Epidermal melanocyte (primary cell): ENCODE measurements around the gene CMC1.
"Not testable (repeated sequence)": the region's sequence is repeated elsewhere in the genome, so short reads cannot be mapped to it uniquely, and the experiment has no call there.

ENCODE experiments used
- DNase-seq: peaks from one replicate; pipeline ENCODE4 v3.0.0; 2011; ENCODE audit warnings: low spot score; ENCODE audit not compliant: insufficient read length

The CMC1 gene, protein sequence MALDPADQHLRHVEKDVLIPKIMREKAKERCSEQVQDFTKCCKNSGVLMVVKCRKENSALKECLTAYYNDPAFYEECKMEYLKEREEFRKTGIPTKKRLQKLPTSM

DNA sequence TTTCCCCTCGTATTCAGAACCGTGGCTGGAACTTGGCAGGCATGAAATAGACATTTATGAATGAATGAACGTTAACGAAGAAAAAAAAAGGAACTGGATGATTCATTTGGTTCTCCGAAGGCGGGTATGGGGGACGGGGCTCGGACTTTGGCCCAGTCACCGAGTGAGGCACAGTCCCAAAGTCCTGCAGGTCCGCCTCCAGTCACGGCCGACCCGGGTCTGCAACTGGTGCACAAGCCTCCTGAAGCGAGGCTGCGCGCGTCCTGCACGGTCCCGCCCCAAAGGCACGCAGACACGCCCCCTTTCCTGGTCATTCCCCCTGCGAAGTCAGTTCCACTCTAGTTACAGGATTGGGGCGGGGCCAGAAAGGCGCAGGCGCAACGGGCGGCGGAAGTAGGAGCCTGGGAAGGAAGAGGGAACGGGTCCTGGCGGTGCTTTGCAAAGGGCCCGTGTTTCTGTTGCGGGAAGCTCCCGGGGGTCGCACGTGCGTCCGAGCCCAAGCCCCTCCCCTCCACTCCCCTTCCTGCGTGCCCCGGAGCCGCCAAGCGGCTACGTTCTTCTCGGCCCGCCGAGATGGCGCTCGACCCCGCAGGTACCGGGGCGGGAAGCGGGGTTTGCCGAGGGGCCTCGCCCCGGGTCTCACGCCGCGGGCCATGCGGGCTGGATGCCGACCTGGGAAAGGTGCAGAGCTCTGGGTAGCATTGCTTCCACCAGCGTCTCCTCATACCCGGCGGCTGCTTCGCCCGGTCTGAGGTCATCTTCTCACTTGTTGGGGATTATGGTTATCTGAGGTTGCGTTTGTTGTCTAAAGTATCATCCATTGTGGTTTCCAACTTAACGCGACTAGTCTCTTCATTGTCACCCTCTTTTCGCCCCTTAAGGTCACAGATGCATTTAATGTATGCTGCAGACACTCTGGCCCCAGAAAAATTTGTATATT is at the start of gene CMC1:
Gene CMC1, plus strand, starts transcription at position 399 of the 940 bp plus-strand sequence. Its CDS starts 175 bp downstream, at position 574.
- DNase-seq = peak; percentile 90

DNA sequence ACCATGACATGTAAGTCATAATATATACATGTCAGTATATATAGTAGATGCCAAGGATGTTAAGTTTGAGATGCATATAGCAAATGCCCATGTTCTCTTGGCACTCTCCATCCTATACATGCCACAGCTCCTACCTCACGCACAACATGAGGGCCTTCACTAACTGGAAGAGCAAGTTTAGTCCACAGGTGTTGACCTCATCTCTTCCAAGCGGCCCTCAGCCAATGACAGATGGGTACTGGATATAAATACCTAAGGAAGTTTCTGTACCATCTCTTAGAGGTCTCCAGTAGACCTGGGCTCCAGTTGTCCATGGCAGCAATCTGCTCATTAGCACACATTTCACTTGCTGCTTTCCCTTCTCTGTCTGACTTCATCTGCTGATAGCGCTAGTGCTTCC is 43.3 kb upstream of the CMC1 start:
- no peak for DNase-seq

DNA sequence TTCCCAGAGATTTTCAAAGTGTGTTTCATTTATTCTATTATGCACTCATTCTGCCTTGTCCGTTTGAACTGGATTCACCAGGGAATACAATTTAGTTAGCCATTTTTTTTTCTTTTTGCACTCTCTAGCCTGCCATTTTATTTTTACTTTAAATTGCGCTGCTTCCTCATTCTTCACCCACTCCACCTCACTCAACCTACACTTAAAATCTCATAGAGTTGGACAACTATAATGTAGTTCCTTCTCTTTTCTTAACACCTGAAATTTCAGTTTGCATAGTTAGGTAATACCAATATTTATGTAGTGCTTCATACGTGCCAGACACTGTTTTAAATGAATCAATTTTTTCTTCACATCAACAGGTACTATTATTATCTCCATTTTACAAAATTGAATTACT is 42.4 kb upstream of the CMC1 start:
- no peak for DNase-seq

DNA sequence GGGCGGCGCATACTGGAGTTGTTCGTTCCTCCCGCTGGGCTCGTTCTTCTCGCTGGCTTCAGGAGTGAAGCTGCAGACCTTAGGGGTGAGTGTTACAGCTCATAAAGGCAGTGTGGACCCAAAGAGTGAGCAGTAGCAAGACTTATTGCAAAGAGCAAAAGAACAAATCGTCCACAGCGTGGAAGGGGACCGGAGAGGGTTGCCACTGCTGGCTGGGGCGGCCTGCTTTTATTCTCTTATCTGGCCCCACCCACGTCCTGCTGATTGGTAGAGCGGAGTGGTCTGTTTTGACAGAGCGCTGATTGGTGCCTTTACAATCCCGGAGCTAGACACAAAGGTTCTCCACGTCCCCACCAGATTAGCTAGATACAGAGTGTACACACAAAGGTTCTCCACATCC is 41.8 kb upstream of the CMC1 start:
- DNase-seq = not testable (repeated sequence)

DNA sequence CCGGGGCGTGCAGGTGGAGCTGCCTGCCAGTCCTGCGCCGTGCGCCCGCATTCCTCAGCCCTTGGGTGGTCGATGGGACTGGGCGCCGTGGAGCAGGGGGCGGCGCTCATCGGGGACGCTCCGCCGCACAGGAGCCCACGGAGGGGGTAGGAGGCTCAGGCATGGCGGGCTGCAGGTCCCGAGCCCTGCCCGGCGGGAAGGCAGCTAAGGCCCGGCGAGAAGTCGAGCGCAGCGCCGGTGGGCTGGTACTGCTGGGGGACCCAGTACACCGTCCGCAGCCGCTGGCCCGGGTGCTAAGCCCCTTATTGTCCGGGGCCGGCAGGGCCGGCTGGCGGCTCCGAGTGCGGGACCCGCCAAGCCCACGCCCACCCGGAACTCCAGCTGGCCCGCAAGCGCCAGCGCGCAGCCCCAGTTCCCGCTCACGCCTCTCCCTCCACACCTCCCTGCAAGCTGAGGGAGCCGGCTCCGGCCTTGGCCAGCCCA is 41.0 kb upstream of the CMC1 start:
- DNase-seq = not testable (repeated sequence)

DNA sequence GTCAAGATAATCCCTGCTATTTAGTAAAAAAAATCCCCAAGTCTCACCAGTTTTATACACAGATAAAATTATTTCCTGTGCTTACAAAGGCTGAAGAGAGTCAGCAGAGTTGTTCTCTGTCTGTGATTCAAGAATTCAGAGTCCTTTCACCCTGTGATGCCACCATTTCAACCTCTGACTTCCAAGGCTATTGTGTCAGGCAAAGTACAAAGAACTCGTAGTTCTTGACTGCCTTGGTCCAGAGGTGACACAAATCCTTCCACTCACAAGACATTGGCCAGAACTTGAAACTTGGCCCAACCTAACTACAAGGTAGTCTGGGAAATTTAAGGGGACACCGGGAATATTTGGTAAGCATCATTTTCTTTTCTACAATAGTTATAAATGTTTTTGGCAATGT is 34.9 kb upstream of the CMC1 start:
- no peak for DNase-seq

DNA sequence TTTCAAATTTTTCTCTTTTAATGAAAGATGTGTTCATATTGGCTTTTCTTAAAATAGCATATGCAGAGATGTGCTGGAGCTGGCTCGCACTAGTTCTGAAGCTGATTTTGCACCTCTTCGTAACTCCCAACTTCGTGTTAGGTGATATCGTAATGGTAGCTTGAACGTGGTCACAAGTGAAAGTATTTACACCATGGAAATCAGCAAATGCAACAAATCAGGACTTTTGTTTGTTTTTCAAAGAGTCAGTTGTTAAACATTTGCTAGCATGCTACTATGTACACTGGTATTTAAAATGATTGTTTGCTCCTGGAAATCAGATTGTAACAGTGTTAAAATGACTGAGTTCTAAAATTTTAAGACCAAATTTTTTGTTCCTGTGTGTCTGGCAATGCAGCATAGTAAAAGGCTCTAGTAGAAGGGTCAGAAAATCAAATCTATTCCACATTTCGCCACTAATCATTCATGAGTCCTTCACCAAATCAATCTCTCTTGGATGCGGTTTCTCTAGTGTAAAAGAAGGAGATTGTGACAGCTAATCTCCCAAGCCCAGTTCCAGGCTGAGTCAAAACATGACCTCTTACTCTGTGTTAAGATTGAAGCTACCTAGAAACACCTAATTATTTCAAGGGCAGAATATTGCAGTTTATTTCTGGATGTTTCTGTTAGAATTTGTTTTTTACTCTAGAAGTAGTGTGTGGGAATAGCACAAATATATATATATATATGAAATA is 34.3 kb upstream of the CMC1 start:
- no peak for DNase-seq

DNA sequence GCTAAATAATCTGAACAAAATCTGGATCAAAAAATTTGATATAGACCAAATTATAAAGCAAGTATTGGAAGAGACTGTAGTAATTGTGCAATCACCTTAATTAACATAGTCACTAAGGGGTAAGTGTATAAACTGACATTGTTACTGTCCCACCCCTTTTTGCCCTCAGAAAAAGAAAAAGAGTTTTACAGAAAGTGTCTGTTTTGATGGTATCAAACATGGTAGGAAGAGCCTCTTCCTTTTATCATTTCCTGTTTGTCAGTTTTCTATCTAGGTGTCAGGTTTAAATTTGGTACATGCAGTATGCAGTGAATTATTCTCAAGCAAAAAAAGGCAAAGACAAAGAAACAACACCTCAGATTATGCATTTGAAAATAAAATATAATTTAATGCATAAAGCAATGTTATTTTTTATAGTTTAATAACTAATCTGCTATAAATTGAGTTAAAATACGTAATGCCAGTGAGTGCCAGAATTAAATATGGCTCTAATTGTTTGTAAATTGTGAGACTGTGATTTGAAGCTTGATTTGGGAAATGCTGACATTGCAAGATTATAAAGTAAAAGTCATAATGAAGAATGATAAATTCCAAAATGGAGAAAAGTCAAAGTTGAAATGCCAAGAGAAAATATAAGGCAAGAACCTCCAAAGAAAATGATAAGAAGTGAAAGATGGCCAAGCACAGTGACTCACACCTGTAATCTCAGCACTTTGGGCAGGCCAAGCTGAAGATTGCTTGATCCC is 30.3 kb upstream of the CMC1 start:
- DNase-seq = no peak

DNA sequence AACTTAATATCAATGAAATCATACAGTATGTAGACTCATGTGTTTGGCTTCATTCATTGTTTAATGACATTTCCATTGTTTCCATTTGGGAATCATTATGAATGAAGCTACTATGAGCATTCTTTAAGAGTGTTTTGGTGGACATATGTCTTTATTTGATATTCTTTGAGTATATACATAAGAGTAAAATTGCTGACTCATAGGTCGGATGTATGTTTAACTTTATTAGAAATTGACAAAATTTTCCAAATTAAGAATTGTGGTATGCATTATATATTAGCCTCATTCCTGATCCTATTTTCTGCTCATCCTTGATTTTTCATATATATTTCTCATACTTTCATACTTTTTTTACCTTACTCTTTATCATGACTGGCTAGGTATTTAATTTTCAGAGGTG is 28.7 kb upstream of the CMC1 start:
- no peak for DNase-seq

DNA sequence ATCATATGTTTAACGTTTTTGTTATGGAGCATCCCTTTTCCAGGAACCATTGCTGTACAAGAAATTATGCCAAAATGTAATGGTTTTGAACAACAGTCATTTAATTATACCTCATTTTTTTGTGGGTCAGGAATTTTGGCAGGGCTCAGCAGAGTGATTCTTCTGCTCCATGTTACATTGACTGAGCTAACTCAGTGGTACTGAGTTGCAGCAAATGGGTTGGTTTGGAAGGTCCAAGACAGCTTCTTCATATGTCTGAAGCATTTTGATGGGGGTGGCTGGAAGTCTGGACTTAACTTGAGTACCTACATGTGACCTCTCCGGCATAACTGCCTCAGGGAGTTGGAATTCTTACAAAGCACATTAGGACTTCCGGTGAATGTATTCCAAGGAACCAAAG is 26.0 kb upstream of the CMC1 start:
- no peak for DNase-seq

DNA sequence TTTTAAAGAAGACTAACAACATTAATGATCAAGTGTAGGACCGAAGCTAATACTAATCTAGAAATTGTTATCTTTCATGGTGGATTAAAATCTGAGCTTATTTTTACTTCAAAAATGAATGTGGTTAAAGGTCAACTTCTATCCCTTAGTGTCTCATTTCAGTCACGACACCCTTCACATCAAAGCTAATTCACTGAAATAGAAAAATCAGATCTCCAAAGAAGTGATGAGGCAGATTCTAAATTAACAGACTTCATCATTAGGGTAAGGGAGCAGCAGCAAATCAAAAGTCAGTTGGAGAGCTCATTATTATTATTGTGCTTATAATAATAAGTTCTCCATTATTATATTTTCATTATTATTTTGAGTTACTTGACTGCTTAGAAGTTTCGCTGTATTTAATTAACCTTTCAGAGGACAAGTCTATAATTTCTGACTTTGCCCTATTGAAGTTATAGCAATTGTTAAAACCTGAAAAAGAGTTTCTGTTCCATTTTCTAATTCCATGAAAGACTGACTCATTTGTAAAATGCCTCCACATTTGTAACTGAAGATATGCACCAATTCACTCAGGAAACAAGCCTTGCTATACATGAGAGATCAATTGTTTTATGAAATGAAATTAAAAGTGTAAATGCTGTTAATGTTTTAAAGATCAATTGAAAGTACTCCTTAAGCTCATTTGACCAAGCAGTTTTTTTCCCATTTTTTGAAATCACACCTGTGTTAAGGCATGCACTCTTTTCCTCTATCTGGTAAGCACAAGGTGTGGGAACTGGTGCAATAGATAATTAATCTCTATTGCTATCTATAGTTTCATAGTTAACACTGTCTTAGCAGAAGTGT is 23.1 kb upstream of the CMC1 start:
- no peak for DNase-seq

DNA sequence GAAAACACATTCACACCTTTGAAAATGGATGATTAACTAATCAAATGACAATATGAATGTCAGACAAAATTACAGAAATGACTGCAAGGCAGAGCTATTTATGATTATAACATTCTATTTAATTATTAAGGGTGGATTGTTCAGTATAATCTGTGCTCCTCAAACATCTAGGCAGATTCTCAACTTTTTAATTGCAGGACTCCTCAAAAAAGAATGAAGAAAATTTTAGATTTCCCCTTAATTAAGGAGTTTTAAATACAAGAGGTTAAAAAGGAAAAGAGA is 22.6 kb upstream of the CMC1 start:
- DNase-seq = no peak

DNA sequence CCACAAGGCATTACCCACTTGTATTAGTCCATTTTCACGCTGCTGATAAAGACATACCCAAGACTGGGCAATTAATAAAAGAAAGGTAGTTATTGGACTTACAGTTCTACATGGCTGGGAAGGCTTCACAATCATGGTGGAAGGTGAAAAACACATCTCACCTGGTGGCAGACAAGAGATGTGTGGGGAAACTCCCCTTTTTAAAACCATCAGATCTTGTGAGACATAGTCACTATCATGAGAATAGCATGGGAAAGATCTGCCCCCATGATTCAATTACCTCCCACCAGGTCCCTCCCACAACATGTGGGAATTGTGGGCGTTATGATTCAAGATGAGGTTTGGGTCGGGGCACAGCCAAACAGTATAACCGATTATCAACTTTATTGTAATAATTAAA is 17.0 kb upstream of the CMC1 start:
- DNase-seq = no peak

DNA sequence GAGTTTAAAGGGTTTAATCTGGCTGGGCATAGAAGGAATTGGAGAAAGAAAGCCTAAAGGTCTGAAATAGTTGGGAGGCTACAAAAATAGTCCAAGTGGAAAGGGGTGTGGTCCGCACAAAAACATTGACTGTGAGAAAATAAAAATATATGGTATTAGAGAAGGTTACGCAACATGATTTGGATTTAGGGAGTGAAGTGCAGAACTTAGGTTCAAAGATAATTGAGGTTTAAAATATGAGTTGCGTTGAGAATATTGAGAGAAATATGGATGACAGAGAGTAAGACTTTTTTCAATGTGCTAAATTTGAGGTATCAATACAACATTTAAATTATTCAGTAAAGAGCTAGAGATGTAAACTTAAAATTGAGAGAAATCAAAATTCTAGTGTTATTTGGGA is 15.4 kb upstream of the CMC1 start:
- DNase-seq = no peak

DNA sequence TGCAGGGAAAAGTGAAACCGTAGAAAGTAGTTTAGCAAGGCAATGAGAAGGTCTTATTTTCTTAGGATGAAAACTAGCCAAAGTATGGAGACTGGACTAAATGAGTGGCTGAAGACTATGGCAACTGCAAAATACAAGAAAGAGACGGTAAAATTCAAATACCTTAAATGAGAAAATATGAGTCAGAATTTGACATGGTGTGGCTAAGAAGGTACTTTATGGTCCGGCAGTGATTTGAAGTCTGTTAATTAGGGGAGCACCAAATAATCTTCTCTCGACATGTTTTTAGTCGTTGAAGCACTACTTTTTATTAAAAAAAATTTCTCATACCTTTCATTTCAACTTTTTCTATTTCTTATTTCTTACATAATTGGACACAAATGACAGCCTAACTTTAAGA is 12.8 kb upstream of the CMC1 start:
- no peak for DNase-seq

DNA sequence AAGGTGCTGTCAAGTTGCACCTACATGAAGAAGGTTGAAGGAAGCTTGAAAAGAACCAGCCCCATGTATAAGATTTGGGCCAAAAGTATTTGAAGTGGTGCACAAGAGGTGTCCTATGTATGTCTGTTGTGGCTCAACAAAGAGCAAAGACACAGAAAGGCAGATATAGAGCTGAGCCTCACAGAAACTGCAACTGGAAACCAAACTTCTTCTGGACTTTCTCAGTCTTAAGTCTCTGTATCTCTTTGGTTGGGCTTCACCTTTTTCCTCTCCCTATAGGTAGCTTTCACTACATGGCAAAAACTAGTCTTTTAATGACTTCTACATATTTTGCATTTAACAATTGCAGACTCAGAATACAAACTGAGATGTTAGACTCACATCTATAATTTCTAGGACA is 8.8 kb upstream of the CMC1 start:
- no peak for DNase-seq

DNA sequence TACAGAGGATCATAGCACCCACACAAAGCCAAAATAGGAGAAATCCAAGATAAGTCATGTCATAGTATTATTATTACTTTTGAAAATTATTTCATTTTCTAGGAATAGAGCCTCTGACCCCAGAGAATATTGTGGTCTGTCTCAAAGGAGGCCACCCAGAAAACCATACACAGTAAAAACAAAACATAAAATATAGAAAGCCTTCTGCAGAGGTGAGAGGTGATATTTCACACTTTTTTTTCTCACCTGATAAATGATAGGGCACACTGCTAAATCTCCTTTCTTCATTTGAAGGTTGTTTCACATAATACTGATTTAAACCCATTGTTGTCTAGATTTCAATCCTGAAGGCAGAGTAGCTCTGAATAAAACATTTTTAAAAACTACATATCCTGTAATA is 7.0 kb upstream of the CMC1 start:
- DNase-seq = no peak

DNA sequence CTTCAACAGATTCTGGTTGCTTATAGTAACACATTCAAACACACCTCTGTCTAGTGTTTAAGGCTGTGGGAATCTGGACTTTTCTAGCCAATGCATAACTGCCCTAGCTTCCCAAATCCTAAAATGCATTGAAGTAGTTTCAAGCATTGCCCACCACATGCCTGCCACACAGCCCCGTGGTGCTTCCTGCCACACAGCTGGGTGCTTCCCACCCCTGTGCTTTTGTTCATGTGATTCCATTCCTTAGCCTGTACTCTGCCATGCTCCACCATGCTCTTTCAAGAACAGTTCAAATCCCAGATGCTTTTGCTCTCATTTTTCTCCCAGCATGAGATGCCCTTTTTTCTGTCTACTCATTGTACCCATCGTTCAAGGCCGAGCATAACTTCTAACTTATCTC is 2.3 kb upstream of the CMC1 start:
- DNase-seq = no peak

DNA sequence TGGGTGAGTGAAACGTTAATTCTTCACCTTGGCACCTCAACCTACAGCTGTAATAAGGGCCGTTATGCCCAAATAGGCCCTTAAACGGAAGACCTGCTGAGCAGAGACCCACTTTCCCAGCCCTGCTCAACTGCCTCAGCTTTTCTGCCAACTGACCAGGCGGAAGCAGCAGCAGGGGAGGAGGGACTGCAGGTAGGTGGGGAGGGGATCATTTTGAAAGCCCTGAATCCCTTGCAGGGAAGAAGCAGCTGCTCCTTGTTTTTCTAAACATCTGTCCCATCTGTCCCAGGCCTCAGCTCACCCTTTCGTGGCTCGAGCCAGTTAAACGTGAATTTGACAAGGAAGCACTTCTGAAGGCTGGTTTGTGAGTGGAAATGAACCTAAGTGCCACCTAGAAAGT is 978 bp upstream of the CMC1 start:
- no peak for DNase-seq

DNA sequence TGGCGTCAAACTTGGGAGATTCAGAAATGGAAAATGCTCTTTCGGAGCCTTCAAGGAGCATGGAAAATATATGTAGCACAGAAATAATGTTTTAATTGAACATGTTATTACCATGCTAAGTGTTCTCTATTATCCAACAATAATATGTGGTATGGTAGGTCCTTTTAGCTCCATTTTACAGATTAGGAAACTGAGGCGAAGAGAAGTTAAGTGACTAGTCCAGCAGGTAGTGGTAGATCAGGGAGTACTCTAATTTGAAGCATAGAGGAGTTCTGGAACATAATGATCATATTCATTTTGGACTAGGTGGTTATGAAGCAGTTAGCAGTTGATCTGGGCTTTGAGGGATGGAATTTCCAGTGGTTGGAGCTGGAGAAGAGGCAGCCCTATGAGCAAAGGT is 1.1 kb downstream of the CMC1 start:
- DNase-seq = no peak
